Measurements from ENCODE around the gene PSG1.
"Not testable (repeated sequence)": the region's sequence is repeated elsewhere in the genome, so short reads cannot be mapped to it uniquely, and the experiment has no call there.

The PSG1 gene

GRCh38 chr19:42874136-42874535 lies 5.4 kb downstream of the PSG1 start:
- DNase-seq; POLR2A ChIA-PET; H3K4me1 ChIP-seq (ENCODE audit: control extremely low read depth in 1 of 4, control insufficient read depth in 4 of 4, insufficient read depth in 4 of 4, low read length in 3 of 4); H3K27me3 ChIP-seq (replicated peaks in 2 of 5; ENCODE audit: control insufficient read depth in 4 of 5, insufficient read depth in 5 of 5, low read length in 4 of 5); H3K27ac ChIP-seq (ENCODE audit: insufficient read depth in 1 of 2, low read depth in 1 of 2, low read length in 2 of 2, poor library complexity in 1 of 2, severe bottlenecking in 2 of 2); H3K4me3 ChIP-seq (ENCODE audit: control insufficient read depth in 1 of 7, extremely low read depth in 1 of 7, insufficient read depth in 4 of 7, low read depth in 2 of 7, low read length in 6 of 7); CTCF ChIA-PET; H3K36me3 ChIP-seq (ENCODE audit: control insufficient read depth in 4 of 4, insufficient read depth in 4 of 4, low read length in 3 of 4); H3K9me3 ChIP-seq (ENCODE audit: control extremely low read depth in 1 of 5, control insufficient read depth in 4 of 5, insufficient read depth in 2 of 5, low read depth in 1 of 5, low read length in 4 of 5): not testable (repeated sequence)
- 100% methylated on average over 2 of the region's 3 CpGs for WGBS (ENCODE audit: insufficient coverage)

- DNase-seq = no peak
- H3K27me3 ChIP-seq (replicated peaks in 2 of 5; ENCODE audit: control insufficient read depth in 4 of 5, insufficient read depth in 5 of 5, low read length in 4 of 5) = peaks cover 0 to 3% (median 0%) of the 10 kb centered on the region in 5 experiments
- no peak overlapping the region for H3K4me3 ChIP-seq (ENCODE audit: control insufficient read depth in 1 of 7, extremely low read depth in 1 of 7, insufficient read depth in 4 of 7, low read depth in 2 of 7, low read length in 6 of 7)
- no peaks in the 10 kb centered on the region for H3K9me3 ChIP-seq (ENCODE audit: control extremely low read depth in 1 of 5, control insufficient read depth in 4 of 5, insufficient read depth in 2 of 5, low read depth in 1 of 5, low read length in 4 of 5)
- ChIA-PET CTCF (no interaction called here), POLR2A (no interaction called here)
- WGBS (ENCODE audit: insufficient coverage) = 0% methylated on average over 1 of the region's 3 CpGs
- H3K27ac ChIP-seq (ENCODE audit: insufficient read depth in 1 of 2, low read depth in 1 of 2, low read length in 2 of 2, poor library complexity in 1 of 2, severe bottlenecking in 2 of 2) = no peak overlapping the region
- no peaks in the 10 kb centered on the region for H3K36me3 ChIP-seq (ENCODE audit: control insufficient read depth in 4 of 4, insufficient read depth in 4 of 4, low read length in 3 of 4)
- no peaks in the 10 kb centered on the region for H3K4me1 ChIP-seq (ENCODE audit: control extremely low read depth in 1 of 4, control insufficient read depth in 4 of 4, insufficient read depth in 4 of 4, low read length in 3 of 4)
Measured at GRCh38 chr19:42872608-42873007, 6.9 kb downstream of the PSG1 start.

- Histone ChIP-seq H3K36me3 (ENCODE audit: control insufficient read depth in 4 of 4, insufficient read depth in 4 of 4, low read length in 3 of 4) (no peaks in the 10 kb centered on the region), H3K27ac (ENCODE audit: insufficient read depth in 1 of 2, low read depth in 1 of 2, low read length in 2 of 2, poor library complexity in 1 of 2, severe bottlenecking in 2 of 2) (no peak overlapping the region), H3K4me3 (ENCODE audit: control insufficient read depth in 1 of 7, extremely low read depth in 1 of 7, insufficient read depth in 4 of 7, low read depth in 2 of 7, low read length in 6 of 7) (no peak overlapping the region), H3K4me1 (ENCODE audit: control extremely low read depth in 1 of 4, control insufficient read depth in 4 of 4, insufficient read depth in 4 of 4, low read length in 3 of 4) (no peaks in the 10 kb centered on the region), H3K27me3 (replicated peaks in 2 of 5; ENCODE audit: control insufficient read depth in 4 of 5, insufficient read depth in 5 of 5, low read length in 4 of 5) (no peaks in the 10 kb centered on the region), H3K9me3 (ENCODE audit: control extremely low read depth in 1 of 5, control insufficient read depth in 4 of 5, insufficient read depth in 2 of 5, low read depth in 1 of 5, low read length in 4 of 5) (no peaks in the 10 kb centered on the region)
- 85% methylated on average over 5 of the region's 5 CpGs for WGBS (ENCODE audit: insufficient coverage)
- ChIA-PET CTCF (no interaction called here), POLR2A (no interaction called here)
- no peak for DNase-seq
Measured at GRCh38 chr19:42857544-42857867, 22.0 kb downstream of the PSG1 start.

GRCh38 chr19:42856866-42857543 lies 22.5 kb downstream of the PSG1 start:
- H3K4me3 ChIP-seq (ENCODE audit: control insufficient read depth in 1 of 7, extremely low read depth in 1 of 7, insufficient read depth in 4 of 7, low read depth in 2 of 7, low read length in 6 of 7); CTCF ChIA-PET; H3K27ac ChIP-seq (ENCODE audit: insufficient read depth in 1 of 2, low read depth in 1 of 2, low read length in 2 of 2, poor library complexity in 1 of 2, severe bottlenecking in 2 of 2); H3K27me3 ChIP-seq (replicated peaks in 2 of 5; ENCODE audit: control insufficient read depth in 4 of 5, insufficient read depth in 5 of 5, low read length in 4 of 5); H3K36me3 ChIP-seq (ENCODE audit: control insufficient read depth in 4 of 4, insufficient read depth in 4 of 4, low read length in 3 of 4); POLR2A ChIA-PET; H3K4me1 ChIP-seq (ENCODE audit: control extremely low read depth in 1 of 4, control insufficient read depth in 4 of 4, insufficient read depth in 4 of 4, low read length in 3 of 4); H3K9me3 ChIP-seq (ENCODE audit: control extremely low read depth in 1 of 5, control insufficient read depth in 4 of 5, insufficient read depth in 2 of 5, low read depth in 1 of 5, low read length in 4 of 5): not testable (repeated sequence)
- 88% methylated on average over 18 of the region's 19 CpGs for WGBS (ENCODE audit: insufficient coverage)
- DNase-seq = peak in 1 of 3 donors; percentile 0

DNA sequence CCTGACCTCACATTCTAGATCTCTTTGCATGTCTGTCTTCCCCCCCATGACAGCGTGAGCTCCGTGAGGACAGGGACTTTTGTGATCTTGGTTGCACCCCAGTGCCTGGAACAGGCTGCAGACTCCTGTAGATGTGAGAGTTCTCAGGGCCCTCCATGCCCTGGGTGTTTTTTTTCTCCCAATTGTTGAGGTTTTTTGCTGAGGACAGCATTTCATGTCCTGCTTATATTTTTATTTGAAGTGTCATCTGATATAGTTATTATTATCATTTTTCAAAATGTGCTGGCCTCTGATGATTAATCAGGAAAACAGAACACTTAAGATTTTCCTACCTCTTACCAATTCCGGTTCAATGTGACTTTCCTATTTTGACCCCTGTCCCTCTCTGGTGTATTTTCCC lies 24.8 kb downstream of the PSG1 start:
- CTCF ChIA-PET; H3K4me1 ChIP-seq (ENCODE audit: control extremely low read depth in 1 of 4, control insufficient read depth in 4 of 4, insufficient read depth in 4 of 4, low read length in 3 of 4): not testable (repeated sequence)
- 100% methylated on average over 1 of the region's 3 CpGs for whole genome bisulfite sequencing (ENCODE audit: insufficient coverage)

GRCh38 chr19:42853231-42853630 lies 26.3 kb downstream of the PSG1 start:
- H3K36me3 ChIP-seq (ENCODE audit: control insufficient read depth in 4 of 4, insufficient read depth in 4 of 4, low read length in 3 of 4); H3K4me3 ChIP-seq (ENCODE audit: control insufficient read depth in 1 of 7, extremely low read depth in 1 of 7, insufficient read depth in 4 of 7, low read depth in 2 of 7, low read length in 6 of 7); DNase-seq; CTCF ChIA-PET; H3K27ac ChIP-seq (ENCODE audit: insufficient read depth in 1 of 2, low read depth in 1 of 2, low read length in 2 of 2, poor library complexity in 1 of 2, severe bottlenecking in 2 of 2); POLR2A ChIA-PET; H3K9me3 ChIP-seq (ENCODE audit: control extremely low read depth in 1 of 5, control insufficient read depth in 4 of 5, insufficient read depth in 2 of 5, low read depth in 1 of 5, low read length in 4 of 5); H3K4me1 ChIP-seq (ENCODE audit: control extremely low read depth in 1 of 4, control insufficient read depth in 4 of 4, insufficient read depth in 4 of 4, low read length in 3 of 4); H3K27me3 ChIP-seq (replicated peaks in 2 of 5; ENCODE audit: control insufficient read depth in 4 of 5, insufficient read depth in 5 of 5, low read length in 4 of 5): not testable (repeated sequence)
- 100% methylated on average over 1 of the region's 1 CpG for WGBS (ENCODE audit: insufficient coverage)

More for the DNA sequence above, 24.8 kb downstream of the PSG1 start:
- H3K27ac ChIP-seq (ENCODE audit: insufficient read depth in 1 of 2, low read depth in 1 of 2, low read length in 2 of 2, poor library complexity in 1 of 2, severe bottlenecking in 2 of 2); H3K36me3 ChIP-seq (ENCODE audit: control insufficient read depth in 4 of 4, insufficient read depth in 4 of 4, low read length in 3 of 4); H3K27me3 ChIP-seq (replicated peaks in 2 of 5; ENCODE audit: control insufficient read depth in 4 of 5, insufficient read depth in 5 of 5, low read length in 4 of 5); H3K4me3 ChIP-seq (ENCODE audit: control insufficient read depth in 1 of 7, extremely low read depth in 1 of 7, insufficient read depth in 4 of 7, low read depth in 2 of 7, low read length in 6 of 7); DNase-seq; H3K9me3 ChIP-seq (ENCODE audit: control extremely low read depth in 1 of 5, control insufficient read depth in 4 of 5, insufficient read depth in 2 of 5, low read depth in 1 of 5, low read length in 4 of 5); POLR2A ChIA-PET: not testable (repeated sequence)

DNA sequence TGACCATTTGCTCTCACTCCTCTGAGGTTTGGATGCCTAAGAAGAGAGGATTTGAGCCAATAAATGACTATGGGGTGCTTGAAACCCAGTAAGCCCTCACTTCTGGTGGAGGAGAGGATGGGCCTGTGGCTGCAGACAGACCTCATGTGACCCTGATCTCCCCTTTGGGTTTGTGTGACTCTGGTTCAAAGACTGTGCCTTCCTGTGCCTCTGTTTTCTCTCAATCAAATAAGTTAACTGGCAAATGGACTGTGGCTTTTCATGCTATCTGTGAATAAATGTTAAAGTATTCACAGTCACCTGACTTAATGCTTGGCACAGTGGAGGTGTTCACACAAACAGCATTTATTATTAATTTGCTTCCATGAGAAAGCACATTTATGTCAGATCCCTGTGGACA lies 26.7 kb downstream of the PSG1 start:
- H3K36me3 ChIP-seq (ENCODE audit: control insufficient read depth in 4 of 4, insufficient read depth in 4 of 4, low read length in 3 of 4); H3K27ac ChIP-seq (ENCODE audit: insufficient read depth in 1 of 2, low read depth in 1 of 2, low read length in 2 of 2, poor library complexity in 1 of 2, severe bottlenecking in 2 of 2); H3K27me3 ChIP-seq (replicated peaks in 2 of 5; ENCODE audit: control insufficient read depth in 4 of 5, insufficient read depth in 5 of 5, low read length in 4 of 5); DNase-seq; POLR2A ChIA-PET; H3K4me1 ChIP-seq (ENCODE audit: control extremely low read depth in 1 of 4, control insufficient read depth in 4 of 4, insufficient read depth in 4 of 4, low read length in 3 of 4); H3K9me3 ChIP-seq (ENCODE audit: control extremely low read depth in 1 of 5, control insufficient read depth in 4 of 5, insufficient read depth in 2 of 5, low read depth in 1 of 5, low read length in 4 of 5); H3K4me3 ChIP-seq (ENCODE audit: control insufficient read depth in 1 of 7, extremely low read depth in 1 of 7, insufficient read depth in 4 of 7, low read depth in 2 of 7, low read length in 6 of 7); CTCF ChIA-PET: not testable (repeated sequence)

All from common myeloid progenitor, CD34-positive (primary cell).